Measurements from ENCODE around the gene MAPK8IP2.

The MAPK8IP2 gene

GRCh38 chr22:50577987-50578775 lies 22.4 kb upstream of the MAPK8IP2 start, which contains the start of gene CPT1B (continued):
- TF ChIP-seq CREB5 (CRISPR knock-in tag; IDR thresholded peaks at IDR 0.05; ENCODE audit: low read depth) (no peak), ZFP3 (CRISPR knock-in tag; IDR thresholded peaks at IDR 0.05) (no peak), GLIS3 (CRISPR knock-in tag; IDR thresholded peaks at IDR 0.05) (no peak), ARNTL (CRISPR knock-in tag; IDR thresholded peaks at IDR 0.05; ENCODE audit: borderline replicate concordance, low read depth) (no peak), ZC3H10 (CRISPR knock-in tag; IDR thresholded peaks at IDR 0.05) (no peak)

- ATAC-seq, result no peak
- no peak for TF ChIP-seq ZFP3 (CRISPR knock-in tag; IDR thresholded peaks at IDR 0.05)
- no peak for TF ChIP-seq PATZ1 (CRISPR knock-in tag; IDR thresholded peaks at IDR 0.05; ENCODE audit: borderline replicate concordance)
- no peak for TF ChIP-seq RARB (CRISPR knock-in tag; IDR thresholded peaks at IDR 0.05)
- no peak for TF ChIP-seq ZNF70 (CRISPR knock-in tag; IDR thresholded peaks at IDR 0.05)
- no peak for TF ChIP-seq ZC3H10 (CRISPR knock-in tag; IDR thresholded peaks at IDR 0.05)
- TF ChIP-seq TCF4 (CRISPR knock-in tag; IDR thresholded peaks at IDR 0.05; ENCODE audit: borderline replicate concordance), result no peak
- TF ChIP-seq TSHZ2 (CRISPR knock-in tag; IDR thresholded peaks at IDR 0.05), result no peak
- TF ChIP-seq CSRNP3 (CRISPR knock-in tag; IDR thresholded peaks at IDR 0.05), result no peak
- no peak for TF ChIP-seq CREB5 (CRISPR knock-in tag; IDR thresholded peaks at IDR 0.05; ENCODE audit: low read depth)
- TF ChIP-seq ZNF8 (CRISPR knock-in tag; IDR thresholded peaks at IDR 0.05), result no peak
Measured at GRCh38 chr22:50578776-50579310, 21.8 kb upstream of the MAPK8IP2 start.

- no peak for ATAC-seq
- TF ChIP-seq TSHZ2 (CRISPR knock-in tag; IDR thresholded peaks at IDR 0.05) (no peak), ZFP3 (CRISPR knock-in tag; IDR thresholded peaks at IDR 0.05) (no peak), ZFP30 (CRISPR knock-in tag; IDR thresholded peaks at IDR 0.05) (no peak), ESRRG (CRISPR knock-in tag; IDR thresholded peaks at IDR 0.05) (no peak), SNAI2 (CRISPR knock-in tag; IDR thresholded peaks at IDR 0.05) (no peak), CSDC2 (CRISPR knock-in tag; IDR thresholded peaks at IDR 0.05) (no peak), TCF4 (CRISPR knock-in tag; IDR thresholded peaks at IDR 0.05; ENCODE audit: borderline replicate concordance) (no peak), ZNF70 (CRISPR knock-in tag; IDR thresholded peaks at IDR 0.05) (no peak), PPARA (CRISPR knock-in tag; IDR thresholded peaks at IDR 0.05; ENCODE audit: borderline replicate concordance) (no peak), POU6F1 (CRISPR knock-in tag; IDR thresholded peaks at IDR 0.05; ENCODE audit: borderline replicate concordance, low read depth) (no peak), ZNF8 (CRISPR knock-in tag; IDR thresholded peaks at IDR 0.05) (no peak), OSR1 (CRISPR knock-in tag; IDR thresholded peaks at IDR 0.05) (no peak), BACH2 (CRISPR knock-in tag; IDR thresholded peaks at IDR 0.05; ENCODE audit: borderline replicate concordance) (no peak), ZC3H10 (CRISPR knock-in tag; IDR thresholded peaks at IDR 0.05) (no peak), ISL1 (CRISPR knock-in tag; IDR thresholded peaks at IDR 0.05) (no peak), CSRNP3 (CRISPR knock-in tag; IDR thresholded peaks at IDR 0.05) (no peak)
Measured at GRCh38 chr22:50579752-50580151, 20.8 kb upstream of the MAPK8IP2 start.

Data from SK-N-SH treated with all-trans-retinoic acid at 6 μM for 48 hours (cell line).